ENCODE results near the gene MEI4.
"Not testable (repeated sequence)": the region's sequence is repeated elsewhere in the genome, so short reads cannot be mapped to it uniquely, and the experiment has no call there.

DNA sequence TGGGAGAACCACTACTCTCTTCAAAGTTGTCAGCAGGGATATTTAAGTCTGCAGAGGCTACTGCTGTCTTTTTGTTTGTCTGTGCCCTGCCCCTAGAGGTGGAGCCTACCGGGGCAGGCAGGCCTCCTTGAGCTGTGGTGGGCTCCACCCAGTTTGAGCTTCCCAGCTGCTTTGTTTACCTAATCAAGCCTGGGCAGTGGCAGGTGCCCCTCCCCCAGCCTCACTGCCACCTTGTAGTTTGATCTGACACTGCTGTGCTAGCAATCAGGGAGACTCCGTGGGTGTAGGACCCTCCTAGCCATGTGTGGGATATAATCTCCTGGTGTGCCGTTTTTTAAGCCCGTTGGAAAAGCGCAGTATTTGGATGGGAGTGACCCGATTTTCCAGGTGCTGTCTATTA, 47.3 kb downstream of the MEI4 start:
- TF ChIP-seq, protein P1, sequence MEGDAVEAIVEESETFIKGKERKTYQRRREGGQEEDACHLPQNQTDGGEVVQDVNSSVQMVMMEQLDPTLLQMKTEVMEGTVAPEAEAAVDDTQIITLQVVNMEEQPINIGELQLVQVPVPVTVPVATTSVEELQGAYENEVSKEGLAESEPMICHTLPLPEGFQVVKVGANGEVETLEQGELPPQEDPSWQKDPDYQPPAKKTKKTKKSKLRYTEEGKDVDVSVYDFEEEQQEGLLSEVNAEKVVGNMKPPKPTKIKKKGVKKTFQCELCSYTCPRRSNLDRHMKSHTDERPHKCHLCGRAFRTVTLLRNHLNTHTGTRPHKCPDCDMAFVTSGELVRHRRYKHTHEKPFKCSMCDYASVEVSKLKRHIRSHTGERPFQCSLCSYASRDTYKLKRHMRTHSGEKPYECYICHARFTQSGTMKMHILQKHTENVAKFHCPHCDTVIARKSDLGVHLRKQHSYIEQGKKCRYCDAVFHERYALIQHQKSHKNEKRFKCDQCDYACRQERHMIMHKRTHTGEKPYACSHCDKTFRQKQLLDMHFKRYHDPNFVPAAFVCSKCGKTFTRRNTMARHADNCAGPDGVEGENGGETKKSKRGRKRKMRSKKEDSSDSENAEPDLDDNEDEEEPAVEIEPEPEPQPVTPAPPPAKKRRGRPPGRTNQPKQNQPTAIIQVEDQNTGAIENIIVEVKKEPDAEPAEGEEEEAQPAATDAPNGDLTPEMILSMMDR (IDR thresholded peaks at IDR 0.05) = not testable (repeated sequence)
- TF ChIP-seq POLR2A (IDR thresholded peaks at IDR 0.05) = not testable (repeated sequence)

All from esophagus squamous epithelium (tissue), 4 donors.